NOMO-1 treated with dmso at 0.1 percent for 144 hours (cell line): ENCODE data around the gene SMAP1.

Experiments
- DNase-seq: peaks from one replicate; lab custom pipeline; 2025; ENCODE audit not compliant: unreplicated experiment; lab: John Stamatoyannopoulos, UW

SMAP1 gene

GRCh38 chr6:70839286-70840266 is 171.9 kb downstream of the SMAP1 start:
- DNase-seq, result no peak

- DNase-seq, result no peak
These were observed 173.4 kb downstream of the SMAP1 start for GRCh38 chr6:70841112-70841511.

GRCh38 chr6:70842541-70842940 is 174.9 kb downstream of the SMAP1 start:
- DNase-seq, result no peak

- DNase-seq, result no peak
These were observed 175.7 kb downstream of the SMAP1 start for GRCh38 chr6:70843328-70843918.

- DNase-seq, result no peak
These were observed 176.6 kb downstream of the SMAP1 start for GRCh38 chr6:70844301-70844700.

- DNase-seq, result no peak
These were observed 178.6 kb downstream of the SMAP1 start for GRCh38 chr6:70846207-70846835.

- DNase-seq, result no peak
These were observed 179.7 kb downstream of the SMAP1 start for GRCh38 chr6:70847106-70848084.

GRCh38 chr6:70849348-70850069 is 181.8 kb downstream of the SMAP1 start:
- DNase-seq, result no peak

GRCh38 chr6:70852667-70853246 is 185.1 kb downstream of the SMAP1 start:
- no peak for DNase-seq

GRCh38 chr6:70857387-70858077 is 189.8 kb downstream of the SMAP1 start:
- DNase-seq, result no peak

- DNase-seq, result no peak
These were observed 192.4 kb downstream of the SMAP1 start for GRCh38 chr6:70860045-70860444.

GRCh38 chr6:70860920-70861319 is 193.2 kb downstream of the SMAP1 start:
- no peak for DNase-seq

GRCh38 chr6:70863343-70863742 is 195.7 kb downstream of the SMAP1 start:
- no peak for DNase-seq

- DNase-seq, result no peak
These were observed 196.7 kb downstream of the SMAP1 start for GRCh38 chr6:70864401-70864800.

- DNase-seq, result no peak
These were observed 204.8 kb downstream of the SMAP1 start for GRCh38 chr6:70872469-70872868.

- DNase-seq, result no peak
These were observed 206.7 kb downstream of the SMAP1 start for GRCh38 chr6:70874181-70874913.

- no peak for DNase-seq
These were observed 211.8 kb downstream of the SMAP1 start for GRCh38 chr6:70879496-70879895.
